ENCODE results near the gene PTCD3.

DNA sequence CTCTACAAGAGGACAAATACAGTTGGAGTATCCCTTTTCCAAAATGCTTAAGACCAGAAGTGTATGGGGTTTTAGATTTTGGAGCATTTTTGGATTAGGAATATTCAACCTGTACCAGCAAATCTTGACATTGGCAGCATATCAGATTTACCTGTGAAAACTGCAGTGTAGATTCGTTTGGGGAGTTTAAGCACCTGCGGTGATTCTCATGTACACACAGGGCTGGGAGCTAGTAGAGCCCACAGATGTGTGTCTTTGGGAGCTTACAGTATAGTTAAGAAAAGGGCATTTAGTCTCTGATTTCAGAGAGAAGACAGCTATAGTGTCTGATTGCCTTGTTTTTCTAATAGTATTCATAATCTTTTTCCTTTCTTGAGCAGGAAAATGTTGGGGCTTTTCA lies 30.1 kb downstream of the PTCD3 start:
- TF ChIP-seq, protein P1, sequence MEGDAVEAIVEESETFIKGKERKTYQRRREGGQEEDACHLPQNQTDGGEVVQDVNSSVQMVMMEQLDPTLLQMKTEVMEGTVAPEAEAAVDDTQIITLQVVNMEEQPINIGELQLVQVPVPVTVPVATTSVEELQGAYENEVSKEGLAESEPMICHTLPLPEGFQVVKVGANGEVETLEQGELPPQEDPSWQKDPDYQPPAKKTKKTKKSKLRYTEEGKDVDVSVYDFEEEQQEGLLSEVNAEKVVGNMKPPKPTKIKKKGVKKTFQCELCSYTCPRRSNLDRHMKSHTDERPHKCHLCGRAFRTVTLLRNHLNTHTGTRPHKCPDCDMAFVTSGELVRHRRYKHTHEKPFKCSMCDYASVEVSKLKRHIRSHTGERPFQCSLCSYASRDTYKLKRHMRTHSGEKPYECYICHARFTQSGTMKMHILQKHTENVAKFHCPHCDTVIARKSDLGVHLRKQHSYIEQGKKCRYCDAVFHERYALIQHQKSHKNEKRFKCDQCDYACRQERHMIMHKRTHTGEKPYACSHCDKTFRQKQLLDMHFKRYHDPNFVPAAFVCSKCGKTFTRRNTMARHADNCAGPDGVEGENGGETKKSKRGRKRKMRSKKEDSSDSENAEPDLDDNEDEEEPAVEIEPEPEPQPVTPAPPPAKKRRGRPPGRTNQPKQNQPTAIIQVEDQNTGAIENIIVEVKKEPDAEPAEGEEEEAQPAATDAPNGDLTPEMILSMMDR (IDR thresholded peaks at IDR 0.05), result no peak
- TF ChIP-seq POLR2A (IDR thresholded peaks at IDR 0.05) (no peak), POLR2AphosphoS5 (IDR thresholded peaks at IDR 0.05) (no peak)

All from breast epithelium (tissue), 3 donors.